ENCODE data around the gene OR52D1. TPM values are rescaled to one million over a fixed set of nuclear protein-coding genes. Genes with fewer than 3 reads are reported as not detected.

OR52D1 gene
- total and polyA plus RNA-seq, 8 donors: 0.13 to 0.18 TPM; not detected in 6

DNA sequence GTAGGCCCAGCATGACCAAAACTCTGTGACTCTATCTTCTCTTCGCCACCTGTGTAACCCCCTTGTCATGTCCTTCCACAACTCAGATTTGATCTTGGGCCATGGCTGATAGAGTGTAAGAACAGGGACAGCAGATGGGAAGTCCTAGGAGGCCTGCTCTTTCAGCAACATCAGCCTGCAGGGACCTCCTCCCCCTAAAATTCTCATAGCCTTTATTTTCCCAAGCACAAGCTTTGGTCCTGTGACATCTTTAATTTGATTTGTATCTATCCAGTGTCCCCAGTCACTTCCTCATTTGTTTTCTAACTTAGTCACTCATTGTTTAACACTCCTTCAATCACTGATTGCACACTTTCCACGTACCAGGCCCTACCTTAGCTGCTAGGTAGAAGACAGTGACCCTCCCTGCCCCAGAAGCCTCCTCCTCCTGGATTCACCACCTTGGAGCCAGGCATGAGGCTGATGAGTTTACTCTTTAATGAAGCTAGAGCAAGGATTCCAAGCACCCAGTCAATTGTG, 16.0 kb downstream of the OR52D1 start:
- Histone ChIP-seq H3K36me3 (no peaks in the 10 kb centered on the region), H3K27me3 (no peaks in the 10 kb centered on the region), H3K4me3 (no peak overlapping the region), H3K4me1 (no peaks in the 10 kb centered on the region), H3K27ac (no peak overlapping the region), H3K9me3 (no peaks in the 10 kb centered on the region)
- DNase-seq (no peak), ATAC-seq (no peak)
- TF ChIP-seq, protein P1, sequence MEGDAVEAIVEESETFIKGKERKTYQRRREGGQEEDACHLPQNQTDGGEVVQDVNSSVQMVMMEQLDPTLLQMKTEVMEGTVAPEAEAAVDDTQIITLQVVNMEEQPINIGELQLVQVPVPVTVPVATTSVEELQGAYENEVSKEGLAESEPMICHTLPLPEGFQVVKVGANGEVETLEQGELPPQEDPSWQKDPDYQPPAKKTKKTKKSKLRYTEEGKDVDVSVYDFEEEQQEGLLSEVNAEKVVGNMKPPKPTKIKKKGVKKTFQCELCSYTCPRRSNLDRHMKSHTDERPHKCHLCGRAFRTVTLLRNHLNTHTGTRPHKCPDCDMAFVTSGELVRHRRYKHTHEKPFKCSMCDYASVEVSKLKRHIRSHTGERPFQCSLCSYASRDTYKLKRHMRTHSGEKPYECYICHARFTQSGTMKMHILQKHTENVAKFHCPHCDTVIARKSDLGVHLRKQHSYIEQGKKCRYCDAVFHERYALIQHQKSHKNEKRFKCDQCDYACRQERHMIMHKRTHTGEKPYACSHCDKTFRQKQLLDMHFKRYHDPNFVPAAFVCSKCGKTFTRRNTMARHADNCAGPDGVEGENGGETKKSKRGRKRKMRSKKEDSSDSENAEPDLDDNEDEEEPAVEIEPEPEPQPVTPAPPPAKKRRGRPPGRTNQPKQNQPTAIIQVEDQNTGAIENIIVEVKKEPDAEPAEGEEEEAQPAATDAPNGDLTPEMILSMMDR (IDR thresholded peaks at IDR 0.05): no peak
- intact Hi-C loops (cut with DNase I): no loop called here

DNA sequence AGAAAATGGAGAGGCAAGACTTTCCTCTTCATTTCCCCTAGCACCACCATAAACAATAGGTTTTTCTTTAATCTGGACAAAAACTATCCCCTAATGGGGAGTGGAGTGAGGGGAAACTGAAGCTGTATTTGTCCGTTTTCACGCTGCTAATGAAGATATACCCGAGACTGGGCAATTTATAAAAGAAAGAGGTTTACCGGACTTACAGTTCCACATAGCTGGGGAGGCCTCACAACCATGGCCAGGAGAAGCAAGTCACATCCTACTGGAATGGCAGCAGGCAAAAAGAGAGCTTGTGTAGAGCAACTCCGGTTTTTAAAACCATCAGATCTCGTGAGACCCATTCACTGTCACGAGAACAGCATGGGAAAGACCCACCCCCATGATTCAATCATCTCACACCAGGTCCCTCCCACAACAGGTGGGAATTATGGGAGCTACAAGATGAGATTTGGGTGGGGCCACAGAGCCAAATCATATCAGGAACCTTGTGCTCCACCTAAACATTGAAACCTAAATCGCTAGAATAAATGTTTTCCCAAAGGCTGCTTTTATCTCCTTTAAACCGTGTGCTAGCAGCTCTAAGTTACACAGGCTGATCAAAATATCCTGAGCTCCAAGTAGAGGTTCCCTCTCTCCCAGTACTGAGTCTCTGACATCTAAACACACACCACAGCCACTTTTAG, 17.0 kb downstream of the OR52D1 start:
- intact Hi-C loops (cut with DNase I): no loop called here
- H3K36me3 ChIP-seq: no peaks in the 10 kb centered on the region
- no peak for ATAC-seq

DNA sequence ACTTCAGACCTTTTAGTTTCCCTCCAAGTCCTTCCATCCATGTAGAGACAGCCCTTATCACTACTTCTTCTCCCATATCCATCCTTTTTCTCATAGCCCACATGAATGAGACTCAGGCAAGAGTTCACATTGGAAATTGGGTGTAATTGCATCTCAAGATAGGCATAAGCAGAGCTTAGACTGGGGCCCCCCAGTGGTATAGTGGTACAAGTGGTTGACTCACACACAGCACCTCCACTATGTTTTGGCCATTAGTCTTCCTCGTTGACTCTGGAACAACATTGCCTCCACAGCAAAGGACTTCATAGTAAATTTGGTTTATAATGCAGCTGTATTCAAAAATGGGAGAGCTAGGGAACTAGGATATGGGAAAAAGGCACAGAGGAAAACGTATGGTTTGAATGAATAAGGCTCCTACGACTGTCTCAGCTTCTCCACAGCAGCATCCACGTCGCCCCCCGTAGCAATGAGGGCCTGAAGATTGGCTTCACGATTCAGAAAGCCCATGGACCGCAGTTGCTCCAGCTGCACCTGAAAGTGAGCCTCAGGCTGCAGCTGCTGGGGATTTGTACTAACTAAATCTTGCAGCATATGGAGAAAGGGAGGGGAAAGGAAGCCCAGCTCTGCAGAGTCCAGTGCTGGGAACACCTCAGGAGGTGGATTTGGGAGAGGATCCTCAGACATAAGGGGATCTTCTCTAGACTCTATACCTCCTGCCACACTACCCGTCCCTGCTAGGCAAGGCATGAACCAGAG, 18.9 kb downstream of the OR52D1 start:
- no peaks in the 10 kb centered on the region for H3K27me3 ChIP-seq
- no peaks in the 10 kb centered on the region for H3K4me1 ChIP-seq
- no peak overlapping the region for H3K27ac ChIP-seq
- DNase-seq (peak in 1 of 4 donors; percentile 42), ATAC-seq (no peak)
- H3K36me3 ChIP-seq: no peaks in the 10 kb centered on the region
- no peaks in the 10 kb centered on the region for H3K9me3 ChIP-seq
- TF ChIP-seq, protein P1 (IDR thresholded peaks at IDR 0.05): no peak
- intact Hi-C loops (cut with DNase I): no loop called here
- H3K4me3 ChIP-seq: no peak overlapping the region

More for the DNA sequence above, 17.0 kb downstream of the OR52D1 start:
- Histone ChIP-seq H3K27me3 (no peaks in the 10 kb centered on the region), H3K4me1 (no peaks in the 10 kb centered on the region), H3K27ac (no peak overlapping the region), H3K9me3 (no peaks in the 10 kb centered on the region), H3K4me3 (no peak overlapping the region)
- TF ChIP-seq, protein P1 (IDR thresholded peaks at IDR 0.05): no peak
- DNase-seq: no peak

DNA sequence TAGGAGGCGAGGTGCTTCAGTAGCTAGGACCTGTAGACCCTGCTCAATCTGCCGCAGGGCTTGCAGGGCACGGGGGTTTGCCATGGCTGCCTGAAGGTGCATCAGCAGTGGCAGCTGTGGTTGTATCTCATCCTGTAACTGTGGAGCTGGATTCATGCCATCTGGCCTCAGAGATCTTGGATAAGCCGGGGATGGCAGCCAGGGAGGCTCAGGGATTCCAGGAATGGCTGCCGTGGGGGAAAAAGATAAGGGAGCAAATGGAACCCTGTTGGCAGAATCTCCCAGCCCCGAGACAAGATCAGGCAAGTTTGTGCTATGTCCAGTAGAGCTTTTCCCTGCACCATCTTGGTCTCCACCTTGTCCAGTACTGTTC, 19.4 kb downstream of the OR52D1 start:
- Histone ChIP-seq H3K27me3 (no peaks in the 10 kb centered on the region), H3K4me3 (no peak overlapping the region), H3K9me3 (no peaks in the 10 kb centered on the region), H3K36me3 (no peaks in the 10 kb centered on the region), H3K27ac (no peak overlapping the region), H3K4me1 (no peaks in the 10 kb centered on the region)
- ATAC-seq (no peak), DNase-seq (no peak)
- TF ChIP-seq, protein P1 (IDR thresholded peaks at IDR 0.05): no peak
- intact Hi-C loops (cut with DNase I): no loop called here

DNA sequence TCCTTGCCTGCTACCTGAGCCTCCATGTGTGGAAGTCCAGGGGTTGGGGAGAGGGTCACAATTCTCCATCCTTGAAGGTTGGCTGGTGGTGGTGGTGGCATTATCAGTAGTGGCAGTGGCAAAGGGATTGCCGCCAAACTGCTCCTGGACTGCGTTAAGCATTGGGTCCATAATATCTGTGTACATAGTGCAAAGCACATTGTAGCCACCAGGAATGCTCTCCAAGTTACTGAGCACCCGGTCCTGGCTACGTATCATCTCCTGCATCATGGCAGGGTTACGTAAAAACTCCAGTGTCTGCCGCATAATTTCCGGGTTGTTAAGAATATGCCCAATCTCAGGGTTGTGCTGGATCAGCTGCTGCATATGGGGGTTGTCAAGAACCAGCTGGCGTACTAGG, 20.1 kb downstream of the OR52D1 start:
- H3K9me3 ChIP-seq: no peaks in the 10 kb centered on the region
- ATAC-seq (no peak), DNase-seq (no peak)
- no peaks in the 10 kb centered on the region for H3K4me1 ChIP-seq
- H3K27ac ChIP-seq: no peak overlapping the region
- TF ChIP-seq, protein P1 (IDR thresholded peaks at IDR 0.05): no peak
- intact Hi-C loops (cut with DNase I): no loop called here
- no peak overlapping the region for H3K4me3 ChIP-seq
- no peaks in the 10 kb centered on the region for H3K27me3 ChIP-seq
- no peaks in the 10 kb centered on the region for H3K36me3 ChIP-seq
